K562 (cell line): ENCODE measurements around the gene DDOST. TPM values are rescaled to one million over a fixed set of nuclear protein-coding genes. Genes with fewer than 3 reads are reported as not detected.

ENCODE experiments used
- ATAC-seq: fragments of 200-7000 bp; cut with Tn5 transposase; 3 replicates; pipeline ENCODE4 v1.9.1; 2020; ENCODE audit warnings: moderate library complexity
- BruUV-seq: library from RNA; stranded (reverse); fragments of 400-500 nt; replicated peaks from 2 replicates; lab custom pipeline; 2021; lab: Mats Ljungman, UMichigan
- CTCF ChIA-PET: fragments of 300-600 bp; formaldehyde crosslinking; extraction: SDS; loops from one replicate; lab custom pipeline; 2021; ENCODE audit warnings: low intra/inter-chr PET ratio; lab: Yijun Ruan, JAX
- POLR2A ChIA-PET: fragments of 300-600, 350-650 bp; sonication (Branson Sonifier 250); formaldehyde crosslinking; extraction: SDS; loops from one replicate; lab custom pipeline; 2021; ENCODE audit warnings: antibody characterized with exemption, inconsistent platforms; lab: Yijun Ruan, JAX
- DNase-seq, 4 experiments: peaks; one replicate each; pipeline versions ENCODE4 v3.0.0 to v3.0.0-alpha.2; 2011 to 2018; ENCODE audit warnings: low spot score in 3 of 4, mixed read lengths in 3 of 4; ENCODE audit errors: extremely low read depth in 1 of 4
- FAIRE-seq: peaks from 2 replicates; lab custom pipeline; 2011; peaks lifted over from hg19 to GRCh38; lab: Jason Lieb, UNC
- H2AFZ ChIP-seq: 2 replicates; pipeline ENCODE4 v1.6.0; 2011; ENCODE audit warnings: low read depth, low read length, control low read depth, inconsistent platforms
- H3K27ac ChIP-seq: fragments of 200-600 bp; 3 replicates; pipeline ENCODE4 v1.8.0; 2011; ENCODE audit warnings: low read depth, mild to moderate bottlenecking, control low read depth, inconsistent platforms, low read length, moderate library complexity, mixed read lengths; ENCODE audit errors: extremely low read depth
- H3K27me3 ChIP-seq, 2 experiments: fragments of 300-600 bp in 1 of 2; 2 replicates in 1 of 2; 3 replicates in 1 of 2; pipeline versions ENCODE4 v1.6.0 to v1.8.0; 2011; ENCODE audit warnings: inconsistent platforms in 2 of 2, low read length in 2 of 2, mild to moderate bottlenecking in 1 of 2, mixed read lengths in 1 of 2, moderate library complexity in 1 of 2; ENCODE audit not compliant: control insufficient read depth in 2 of 2, insufficient read depth in 2 of 2
- H3K36me3 ChIP-seq: fragments of 300-600 bp; 3 replicates; pipeline ENCODE4 v1.8.0; 2011; ENCODE audit warnings: mild to moderate bottlenecking, low read length, inconsistent platforms; ENCODE audit not compliant: control insufficient read depth, insufficient read depth
- H3K4me1 ChIP-seq, 2 experiments: fragments of 200-600 bp in 1 of 2; replicated peaks in 1 of 2; 2 replicates in 1 of 2; 3 replicates in 1 of 2; pipeline versions ENCODE4 v1.5.1 to v1.8.0; 2011; ENCODE audit warnings: inconsistent platforms in 2 of 2, low read length in 2 of 2, mild to moderate bottlenecking in 1 of 2, mixed read lengths in 1 of 2, moderate library complexity in 1 of 2; ENCODE audit not compliant: control insufficient read depth in 2 of 2, insufficient read depth in 2 of 2
- H3K4me2 ChIP-seq: 2 replicates; pipeline ENCODE4 v1.6.1; 2011; ENCODE audit warnings: low read length, control low read depth, inconsistent platforms, mixed read lengths; ENCODE audit not compliant: insufficient read depth
- H3K4me3 ChIP-seq: fragments of 200-600 bp; sonication (generic), shearing (Covaris generic); 2 replicates; pipeline ENCODE4 v1.5.1; 2016; ENCODE audit warnings: control low read depth, inconsistent platforms
- H3K79me2 ChIP-seq: fragments of 200-600 bp; 3 replicates; pipeline ENCODE4 v1.8.0; 2011; ENCODE audit warnings: low read length, inconsistent platforms; ENCODE audit not compliant: control insufficient read depth, insufficient read depth
- H3K9ac ChIP-seq, 2 experiments: 2 replicates each; pipeline versions ENCODE4 v1.6.0 to v1.6.1; 2011; ENCODE audit warnings: low read depth in 2 of 2, low read length in 2 of 2, control low read depth in 1 of 2, inconsistent platforms in 1 of 2, mild to moderate bottlenecking in 1 of 2, mixed read lengths in 1 of 2; ENCODE audit not compliant: insufficient read depth in 1 of 2
- H3K9me1 ChIP-seq: one replicate; pipeline ENCODE4 v1.6.0; 2011; ENCODE audit warnings: inconsistent platforms, mild to moderate bottlenecking, low read length, moderate library complexity; ENCODE audit not compliant: control insufficient read depth, insufficient read depth
- H3K9me3 ChIP-seq: replicated peaks from 2 replicates; pipeline ENCODE4 v1.5.1; 2011; ENCODE audit warnings: low read depth, low read length, inconsistent platforms; ENCODE audit not compliant: control insufficient read depth, insufficient read depth
- H4K20me1 ChIP-seq: replicated peaks from 2 replicates; pipeline ENCODE4 v1.6.1; 2011; ENCODE audit warnings: low read length, inconsistent platforms, mixed read lengths; ENCODE audit not compliant: control insufficient read depth, insufficient read depth
- ATF7 ChIP-seq: fragments of 450-650 bp; IDR thresholded peaks from 2 replicates; pipeline ENCODE4 v1.7.1; 2014; ENCODE audit warnings: mild to moderate bottlenecking, moderate library complexity
- MCM2 ChIP-seq: fragments of 450-650 bp; IDR thresholded peaks from 2 replicates; pipeline ENCODE4 v1.6.1; 2017; ENCODE audit warnings: low read depth, mild to moderate bottlenecking
- SAP30 ChIP-seq: fragments of 200-600 bp; sonication (generic); IDR thresholded peaks from 2 replicates; pipeline ENCODE4 v1.6.1; 2012; ENCODE audit warnings: borderline replicate concordance, low read depth, mild to moderate bottlenecking, moderate library complexity, low read length, control low read depth, inconsistent platforms; ENCODE audit not compliant: insufficient read depth, poor library complexity, severe bottlenecking
- THAP12 ChIP-seq: fragments of 250-450 bp; sonication (Bioruptor Pico); IDR thresholded peaks from 2 replicates; pipeline ENCODE4 v1.9.0; 2021; ENCODE audit warnings: mild to moderate bottlenecking, inconsistent platforms
- XRCC5 ChIP-seq: fragments of 200-400 bp; formaldehyde crosslinking; IDR thresholded peaks from 2 replicates; pipeline ENCODE4 v1.6.1; 2017; ENCODE audit warnings: low read depth, mild to moderate bottlenecking, low read length
- ZBTB33 ChIP-seq: sonication (generic); formaldehyde crosslinking; IDR thresholded peaks from 2 replicates; pipeline ENCODE4 v1.8.1; 2023; ENCODE audit warnings: mild to moderate bottlenecking, missing genetic modification reagents
- ZNF263 ChIP-seq: sonication (generic); formaldehyde crosslinking; IDR thresholded peaks from 2 replicates; pipeline ENCODE4 v1.8.0; 2022; ENCODE audit warnings: mild to moderate bottlenecking, missing genetic modification reagents, borderline replicate concordance
- ZNF311 ChIP-seq: fragments of 250-450 bp; sonication (Bioruptor Pico); IDR thresholded peaks from 2 replicates; pipeline ENCODE4 v1.4.0; 2020; ENCODE audit warnings: mild to moderate bottlenecking, moderate library complexity
- whole genome bisulfite sequencing: fragments of 100-300 bp; shearing (Covaris generic); methylation state at CpG from one replicate; pipeline ENCODE4 v1.1.6; 2016; ENCODE audit warnings: low coverage, mixed read lengths; ENCODE audit not compliant: insufficient coverage; ENCODE audit errors: missing lambda C conversion rate; 5-methylcytosine and 5-hydroxymethylcytosine counted together
- in situ Hi-C: fragments of 300-500 bp; cut with MboI; formaldehyde crosslinking; loops from 4 replicates; pipeline ENCODE4 v1.15.0; 2018; ENCODE audit warnings: inconsistent platforms, mixed read lengths
- intact Hi-C: fragments of 100-400 bp; cut with micrococcal nuclease; formaldehyde crosslinking; loops from 2 replicates; pipeline ENCODE4 v1.14.2; 2022
- polyA plus RNA-seq, 8 experiments: library from polyadenylated mRNA; depleted of rRNA in 4 of 8; stranded (reverse) in 5 of 8; unstranded in 3 of 8; fragments of >200 nt; fragmentation: Nextera tagmentation in 2 of 8; fragmentation: Illumina TruSeq in 1 of 8; extraction: Ambion mirVana in 2 of 8; extraction: Trizol in 1 of 8; gene quantifications; 2 replicates each; pipeline versions ENCODE4 v1.2.1 to v1.2.3, GENCODE V29; 2011 to 2014; ENCODE audit warnings: inconsistent platforms in 1 of 8, missing spikeins in 1 of 8
- total RNA-seq, 7 experiments: library from RNA; depleted of rRNA in 6 of 7; stranded (reverse); fragments of >200 nt in 6 of 7; fragmentation: Illumina TruSeq in 2 of 7; extraction: Trizol in 2 of 7; gene quantifications; 2 replicates each; pipeline versions ENCODE4 v1.2.1 to v1.2.3, GENCODE V29; 2011 to 2021; ENCODE audit warnings: low replicate concordance in 1 of 7
- TF ChIP-seq, protein P1 (sequence below): sonication (generic); formaldehyde crosslinking; IDR thresholded peaks from 2 replicates; pipeline ENCODE4 v1.8.0; 2022; ENCODE audit warnings: missing genetic modification reagents, mild to moderate bottlenecking, borderline replicate concordance

Gene DDOST
- total and polyA plus RNA-seq, 9 of the 15 experiments (the other 6 are each of a cell fraction or from before 2014, with no cell fraction given) = 173 to 306 (median 222) TPM

GRCh38 chr1:20685099-20685662 is 24.0 kb upstream of the DDOST start (continued):
- TF ChIP-seq THAP12 (CRISPR knock-in tag) = no peak
- TF ChIP-seq, all 486 proteins: peak for 0

DNA sequence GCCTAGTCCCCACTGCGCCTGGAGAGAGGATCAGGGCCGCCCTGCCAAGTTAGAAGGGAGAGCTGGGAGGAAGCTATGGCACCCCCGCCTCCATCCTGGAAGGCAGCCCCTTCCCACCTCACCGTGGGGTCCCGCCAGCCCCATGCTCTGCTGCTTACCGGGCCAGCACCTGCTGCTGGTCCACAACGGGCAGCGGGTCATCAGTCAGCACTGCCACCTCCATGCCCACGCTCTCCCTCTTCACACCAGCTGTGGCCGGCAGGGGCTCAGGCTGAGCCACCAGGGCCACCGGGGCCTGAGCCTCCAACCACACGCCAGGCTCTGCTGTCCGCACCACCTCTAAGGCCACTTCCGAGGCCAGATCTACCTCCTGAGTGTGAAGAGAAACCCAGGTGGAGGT is 23.5 kb upstream of the DDOST start:
- Histone ChIP-seq H3K4me2 (no peak overlapping the region), H2AFZ (no peak overlapping the region), H3K27me3 (peaks cover 60 to 83% of the 10 kb centered on the region in 2 experiments), H4K20me1 (0 out of 2 replicates have a peak, but pooled peaks cover 6% of the 10 kb centered on the region), H3K27ac (no peak overlapping the region), H3K4me1 (peaks cover 0 to 27% of the 10 kb centered on the region in 2 experiments; a peak in 2 of 5 replicates), H3K4me3 (no peak overlapping the region), H3K9me1 (no peaks in the 10 kb centered on the region), H3K9ac (0 out of 4 replicates have a peak overlapping the region, but pooled peaks of 1 of the 2 experiments have one; percentile 43), H3K79me2 (no peaks in the 10 kb centered on the region), H3K9me3 (no peaks in the 10 kb centered on the region), H3K36me3 (no peaks in the 10 kb centered on the region)
- DNase-seq (no peak), FAIRE-seq (no peak), ATAC-seq (no peak)
- CTCF ChIA-PET = no interaction called here
- POLR2A ChIA-PET = interaction anchor here (0.6 kb wide), 2 partner anchors 20 to 586 kb away, joined by 3 read pairs; no protein-coding TSS in a partner anchor
- in situ Hi-C loops (no loop called here), intact Hi-C loops (no loop called here)
- 30% methylated on average over 14 of the region's 14 CpGs for WGBS
- TF ChIP-seq MCM2 = no peak
- TF ChIP-seq SAP30 = no peak
- TF ChIP-seq, protein P1, sequence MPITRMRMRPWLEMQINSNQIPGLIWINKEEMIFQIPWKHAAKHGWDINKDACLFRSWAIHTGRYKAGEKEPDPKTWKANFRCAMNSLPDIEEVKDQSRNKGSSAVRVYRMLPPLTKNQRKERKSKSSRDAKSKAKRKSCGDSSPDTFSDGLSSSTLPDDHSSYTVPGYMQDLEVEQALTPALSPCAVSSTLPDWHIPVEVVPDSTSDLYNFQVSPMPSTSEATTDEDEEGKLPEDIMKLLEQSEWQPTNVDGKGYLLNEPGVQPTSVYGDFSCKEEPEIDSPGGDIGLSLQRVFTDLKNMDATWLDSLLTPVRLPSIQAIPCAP (CRISPR knock-in tag) = no peak
- TF ChIP-seq XRCC5 = no peak
- no peak for TF ChIP-seq ZNF263 (CRISPR knock-in tag)
- TF ChIP-seq ZNF311 (CRISPR knock-in tag) = no peak
- no peak for TF ChIP-seq ZBTB33 (CRISPR knock-in tag)
- no peak for TF ChIP-seq ATF7
- BruUV-seq = no TSS peak
